DMS153 (cell line): Measurements from ENCODE around the gene TOR1B.

ENCODE experiments used
- DNase-seq: peaks from one replicate; lab custom pipeline; 2025; lab: John Stamatoyannopoulos, UW

The TOR1B gene

GRCh38 chr9:129845373-129845772, 42.4 kb downstream of the TOR1B start:
- DNase-seq: no peak

GRCh38 chr9:129848712-129849441, 45.9 kb downstream of the TOR1B start:
- no peak for DNase-seq

DNA sequence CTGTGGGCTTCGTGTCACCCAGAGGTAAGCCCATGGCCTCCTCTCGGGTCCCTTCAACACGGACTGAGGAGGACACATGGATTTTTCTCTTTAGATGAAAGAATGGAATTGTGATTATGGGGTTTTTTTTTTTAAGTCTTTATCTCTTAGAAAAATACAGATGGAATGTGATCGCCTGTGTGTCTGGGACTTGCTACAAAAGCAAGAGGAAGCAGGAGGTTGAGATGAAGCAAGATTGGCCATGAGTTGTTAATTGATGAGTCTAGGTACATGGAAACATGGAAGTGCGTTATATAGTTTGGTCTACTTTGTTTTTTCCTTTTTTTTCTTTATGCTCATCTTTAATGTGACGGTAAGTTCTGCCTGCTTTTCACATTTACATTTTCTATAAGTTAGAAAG, 46.9 kb downstream of the TOR1B start:
- DNase-seq: no peak

GRCh38 chr9:129850821-129851550, 48.0 kb downstream of the TOR1B start:
- no peak for DNase-seq

DNA sequence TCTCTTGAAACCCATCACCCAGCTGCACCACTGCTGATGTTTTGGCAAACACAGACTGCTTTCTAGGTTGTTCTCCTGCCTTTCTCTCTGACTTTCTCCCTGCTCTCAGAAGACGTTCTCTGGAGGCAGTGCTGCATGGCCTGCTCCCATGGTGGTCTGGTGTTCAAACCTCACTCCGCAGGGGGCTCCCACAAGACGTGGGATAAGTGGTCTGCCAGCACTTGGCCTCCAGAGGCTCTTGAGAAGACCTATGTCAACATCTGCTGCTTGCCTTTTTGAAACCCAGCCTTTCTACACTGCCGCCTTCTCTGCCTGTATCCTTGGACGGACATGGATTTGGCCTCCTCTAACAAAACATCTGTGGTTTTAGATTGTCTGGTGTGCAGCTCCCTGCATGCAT, 48.8 kb downstream of the TOR1B start:
- DNase-seq: no peak

GRCh38 chr9:129852579-129852978, 49.6 kb downstream of the TOR1B start:
- no peak for DNase-seq

DNA sequence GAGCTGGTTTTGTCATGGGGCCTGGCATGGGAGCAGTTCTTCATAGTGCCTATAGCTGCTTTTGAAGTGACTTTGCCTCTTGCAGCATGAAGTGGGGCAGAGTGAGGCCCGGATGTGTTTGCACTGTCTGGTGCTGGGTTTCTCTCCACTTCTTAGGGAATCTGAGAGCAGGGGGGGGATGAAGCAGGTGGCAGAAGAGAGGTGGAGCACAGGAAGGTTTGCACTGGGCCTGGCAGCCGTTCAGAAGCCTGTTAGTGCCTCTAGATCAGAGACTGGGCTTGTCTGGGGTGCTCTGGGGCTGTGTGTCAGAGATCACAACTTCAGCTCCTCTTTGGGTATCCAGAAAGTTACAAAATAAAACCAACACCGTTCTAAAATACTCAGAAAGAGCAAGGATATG, 50.6 kb downstream of the TOR1B start:
- no peak for DNase-seq

- no peak for DNase-seq
These were observed 51.7 kb downstream of the TOR1B start for GRCh38 chr9:129854588-129855110.

GRCh38 chr9:129857207-129857606, 54.2 kb downstream of the TOR1B start:
- DNase-seq: no peak

DNA sequence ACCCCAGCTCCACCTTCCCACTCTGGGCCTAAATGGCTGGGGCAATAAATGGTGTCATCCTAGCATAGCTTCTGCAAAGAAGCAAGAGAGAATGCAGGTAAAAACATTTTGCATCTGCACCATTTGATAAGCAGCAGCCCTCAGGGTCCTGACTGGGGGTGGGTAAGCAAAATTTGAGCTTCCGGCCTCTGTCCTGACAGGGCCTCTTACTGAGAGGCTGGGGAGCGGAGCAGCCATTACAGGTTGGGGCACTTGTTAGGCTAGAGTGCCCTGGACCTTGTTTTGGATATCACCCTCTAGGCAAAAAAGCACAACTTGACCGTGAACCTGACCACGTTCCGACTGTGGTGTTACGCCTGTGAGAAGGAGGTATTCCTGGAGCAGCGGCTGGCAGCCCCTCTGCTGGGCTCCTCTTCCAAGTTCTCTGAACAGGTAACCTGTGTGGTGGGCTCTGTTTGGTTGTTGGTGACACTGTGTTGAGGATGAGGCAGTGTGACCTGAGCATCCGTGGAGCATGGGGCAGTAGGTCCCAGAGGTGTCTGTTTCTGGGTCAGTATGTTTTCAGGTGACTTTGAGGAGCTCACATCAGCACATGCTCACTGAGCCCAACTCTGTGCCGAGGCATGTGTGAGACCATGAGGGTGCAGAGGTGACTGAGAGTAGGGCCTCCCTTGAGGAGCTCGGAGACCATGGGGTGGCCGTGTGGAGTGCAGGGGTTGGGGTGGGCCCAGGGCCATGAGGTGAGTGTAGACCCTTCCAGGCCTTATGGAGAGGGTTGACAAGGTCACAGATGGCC, 55.4 kb downstream of the TOR1B start:
- no peak for DNase-seq
